IPS-15b (cell line): Measurements from ENCODE around the gene MMP25.

Source experiments
- H3K27me3 ChIP-seq: one replicate; pipeline ENCODE4 v1.6.1; 2013; ENCODE audit warnings: low read length; ENCODE audit not compliant: control insufficient read depth, insufficient read depth
- H3K36me3 ChIP-seq: one replicate; pipeline ENCODE4 v1.6.1; 2013; ENCODE audit warnings: low read length; ENCODE audit not compliant: control insufficient read depth, insufficient read depth
- H3K4me1 ChIP-seq: one replicate; pipeline ENCODE4 v1.6.1; 2013; ENCODE audit warnings: mild to moderate bottlenecking, low read length; ENCODE audit not compliant: control insufficient read depth, insufficient read depth
- H3K4me3 ChIP-seq: one replicate; pipeline ENCODE4 v1.5.1; 2013; ENCODE audit warnings: low read depth, low read length
- H3K9ac ChIP-seq: one replicate; pipeline ENCODE4 v1.6.1; 2013; ENCODE audit warnings: low read depth, mild to moderate bottlenecking, low read length
- H3K9me3 ChIP-seq: one replicate; pipeline ENCODE4 v1.6.1; 2013; ENCODE audit warnings: mild to moderate bottlenecking, low read length; ENCODE audit not compliant: control insufficient read depth, insufficient read depth

Gene MMP25

GRCh38 chr16:3026609-3027488, 19.5 kb upstream of the MMP25 start:
- H3K4me1 ChIP-seq = peaks cover 8% of the 10 kb centered on the region
- no peak overlapping the region for H3K9ac ChIP-seq
- no peak overlapping the region for H3K4me3 ChIP-seq
- H3K36me3 ChIP-seq = peaks cover 27% of the 10 kb centered on the region
- H3K9me3 ChIP-seq = no peaks in the 10 kb centered on the region
- peaks cover 16% of the 10 kb centered on the region for H3K27me3 ChIP-seq

- H3K9ac ChIP-seq = no peak overlapping the region
- peaks cover 25% of the 10 kb centered on the region for H3K36me3 ChIP-seq
- no peak overlapping the region for H3K4me3 ChIP-seq
- H3K9me3 ChIP-seq = no peaks in the 10 kb centered on the region
- H3K27me3 ChIP-seq = peaks cover 16% of the 10 kb centered on the region
- peaks cover 7% of the 10 kb centered on the region for H3K4me1 ChIP-seq
These were observed 18.9 kb upstream of the MMP25 start for GRCh38 chr16:3027489-3027795.

- peaks cover 25% of the 10 kb centered on the region for H3K36me3 ChIP-seq
- H3K4me3 ChIP-seq = peak overlapping the region; percentile 22
- H3K27me3 ChIP-seq = peaks cover 16% of the 10 kb centered on the region
- peaks cover 2% of the 10 kb centered on the region for H3K4me1 ChIP-seq
- no peak overlapping the region for H3K9ac ChIP-seq
- no peaks in the 10 kb centered on the region for H3K9me3 ChIP-seq
These were observed 18.2 kb upstream of the MMP25 start for GRCh38 chr16:3027983-3028715.

- no peaks in the 10 kb centered on the region for H3K9me3 ChIP-seq
- peak overlapping the region; percentile 18 for H3K4me3 ChIP-seq
- H3K36me3 ChIP-seq = peaks cover 25% of the 10 kb centered on the region
- H3K4me1 ChIP-seq = peaks cover 2% of the 10 kb centered on the region
- no peak overlapping the region for H3K9ac ChIP-seq
- H3K27me3 ChIP-seq = peaks cover 16% of the 10 kb centered on the region
These were observed 17.5 kb upstream of the MMP25 start for GRCh38 chr16:3028716-3029319.

GRCh38 chr16:3029491-3030221, 16.7 kb upstream of the MMP25 start:
- no peak overlapping the region for H3K9ac ChIP-seq
- peaks cover 25% of the 10 kb centered on the region for H3K36me3 ChIP-seq
- H3K27me3 ChIP-seq = peaks cover 16% of the 10 kb centered on the region
- no peaks in the 10 kb centered on the region for H3K9me3 ChIP-seq
- H3K4me1 ChIP-seq = peaks cover 2% of the 10 kb centered on the region
- peak overlapping the region; percentile 11 for H3K4me3 ChIP-seq

GRCh38 chr16:3030222-3031212, 15.8 kb upstream of the MMP25 start:
- H3K4me3 ChIP-seq = no peak overlapping the region
- H3K36me3 ChIP-seq = peaks cover 25% of the 10 kb centered on the region
- H3K9ac ChIP-seq = peak overlapping the region; percentile 24
- peaks cover 2% of the 10 kb centered on the region for H3K4me1 ChIP-seq
- no peaks in the 10 kb centered on the region for H3K9me3 ChIP-seq
- peaks cover 19% of the 10 kb centered on the region for H3K27me3 ChIP-seq

- H3K4me3 ChIP-seq = no peak overlapping the region
- no peak overlapping the region for H3K9ac ChIP-seq
- peaks cover 22% of the 10 kb centered on the region for H3K27me3 ChIP-seq
- H3K4me1 ChIP-seq = peaks cover 2% of the 10 kb centered on the region
- no peaks in the 10 kb centered on the region for H3K9me3 ChIP-seq
- peaks cover 6% of the 10 kb centered on the region for H3K36me3 ChIP-seq
These were observed 13.7 kb upstream of the MMP25 start for GRCh38 chr16:3032624-3033023.

GRCh38 chr16:3035289-3035971, 10.9 kb upstream of the MMP25 start:
- Histone ChIP-seq H3K27me3 (peaks cover 15% of the 10 kb centered on the region), H3K9me3 (no peaks in the 10 kb centered on the region), H3K9ac (no peak overlapping the region), H3K36me3 (peaks cover 3% of the 10 kb centered on the region), H3K4me3 (peak overlapping the region; percentile 62), H3K4me1 (peaks cover 3% of the 10 kb centered on the region)

GRCh38 chr16:3035972-3036725, 10.2 kb upstream of the MMP25 start:
- peaks cover 3% of the 10 kb centered on the region for H3K4me1 ChIP-seq
- H3K4me3 ChIP-seq = peak overlapping the region; percentile 62
- H3K9me3 ChIP-seq = no peaks in the 10 kb centered on the region
- H3K36me3 ChIP-seq = no peaks in the 10 kb centered on the region
- no peak overlapping the region for H3K9ac ChIP-seq
- peaks cover 15% of the 10 kb centered on the region for H3K27me3 ChIP-seq
